ENCODE data around the gene NR1H4.
"Not testable (repeated sequence)": the region's sequence is repeated elsewhere in the genome, so short reads cannot be mapped to it uniquely, and the experiment has no call there.

NR1H4 gene

GRCh38 chr12:100473050-100473715 lies 483 bp upstream of the NR1H4 start:
- DNase-seq, result no peak

- no peak for DNase-seq
These were observed 951 bp downstream of the NR1H4 start for GRCh38 chr12:100474617-100475016.

- DNase-seq, result no peak
These were observed 2.5 kb downstream of the NR1H4 start for GRCh38 chr12:100476013-100476751.

GRCh38 chr12:100481021-100481420 lies 7.4 kb downstream of the NR1H4 start:
- no peak for DNase-seq

- DNase-seq, result no peak
These were observed 10.7 kb downstream of the NR1H4 start for GRCh38 chr12:100484183-100484886.

GRCh38 chr12:100484891-100485471 lies 11.3 kb downstream of the NR1H4 start:
- DNase-seq, result no peak

- DNase-seq, result no peak
These were observed 12.3 kb downstream of the NR1H4 start for GRCh38 chr12:100485983-100486382.

GRCh38 chr12:100489251-100489820 lies 15.7 kb downstream of the NR1H4 start:
- DNase-seq, result no peak

- DNase-seq, result no peak
These were observed 16.4 kb downstream of the NR1H4 start for GRCh38 chr12:100490056-100490455.

- no peak for DNase-seq
These were observed 17.4 kb downstream of the NR1H4 start for GRCh38 chr12:100491104-100491503.

GRCh38 chr12:100493396-100494012 lies 19.8 kb downstream of the NR1H4 start:
- DNase-seq, result no peak

- no peak for DNase-seq
These were observed 20.4 kb downstream of the NR1H4 start for GRCh38 chr12:100494026-100494425.

- DNase-seq, result no peak
These were observed 20.9 kb downstream of the NR1H4 start for GRCh38 chr12:100494538-100494937.

GRCh38 chr12:100497105-100497795 lies 23.6 kb downstream of the NR1H4 start:
- no peak for DNase-seq

GRCh38 chr12:100498141-100498540 lies 24.5 kb downstream of the NR1H4 start:
- no peak for DNase-seq

GRCh38 chr12:100499416-100499815 lies 25.8 kb downstream of the NR1H4 start:
- no peak for DNase-seq

- not testable (repeated sequence) for DNase-seq
These were observed 29.1 kb downstream of the NR1H4 start for GRCh38 chr12:100502718-100503117.

- DNase-seq, result no peak
These were observed 29.6 kb downstream of the NR1H4 start for GRCh38 chr12:100503228-100503628.

GRCh38 chr12:100504804-100505203 lies 31.1 kb downstream of the NR1H4 start:
- DNase-seq, result no peak

GRCh38 chr12:100508751-100509150 lies 35.1 kb downstream of the NR1H4 start:
- no peak for DNase-seq

- no peak for DNase-seq
These were observed 39.0 kb downstream of the NR1H4 start for GRCh38 chr12:100512692-100513091.

- no peak for DNase-seq
These were observed 42.3 kb downstream of the NR1H4 start for GRCh38 chr12:100515968-100516367.

Measured in CD4-positive, alpha-beta T cell treated with Interleukin-4 for 4 hours (primary cell).